GM21526 (cell line): ENCODE measurements around the gene DNM3.
A peak's percentile ranks its signal among the peaks of the same experiment; 100 is the strongest.

ENCODE experiments used
- ATAC-seq: cut with Tn5 transposase; IDR thresholded peaks from one replicate; pipeline ENCODE4 v1.9.1; 2021; ENCODE audit warnings: moderate library complexity; ENCODE audit not compliant: unreplicated experiment, low FRiP score

DNM3 gene

DNA sequence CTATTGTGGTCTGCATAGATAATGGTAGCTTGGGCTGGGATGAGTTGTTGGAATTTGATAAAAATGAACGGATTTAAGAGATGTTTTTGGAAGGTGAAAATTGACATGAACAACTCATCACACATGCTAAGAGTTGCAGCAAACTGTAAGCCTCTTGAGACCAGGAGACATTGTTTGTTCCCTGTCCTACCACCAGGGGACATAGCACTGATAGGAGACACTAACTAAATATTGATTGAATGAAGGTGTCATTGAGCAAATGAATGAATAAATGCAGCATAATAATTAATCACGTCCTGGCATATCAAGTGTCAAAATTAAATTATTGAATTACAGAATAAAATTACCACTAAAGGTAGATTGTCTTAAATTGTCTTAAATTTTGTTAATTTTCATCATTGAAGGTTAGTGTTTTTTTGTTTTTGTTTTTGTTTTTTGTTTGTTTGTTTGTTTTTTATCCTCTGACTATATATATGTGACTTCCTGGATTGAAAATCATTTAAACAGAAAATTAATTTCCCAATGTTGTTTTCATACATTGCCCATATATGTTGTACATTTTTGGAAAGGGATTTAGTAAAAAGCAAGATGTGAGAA is 293.9 kb downstream of the DNM3 start:
- no peak for ATAC-seq

DNA sequence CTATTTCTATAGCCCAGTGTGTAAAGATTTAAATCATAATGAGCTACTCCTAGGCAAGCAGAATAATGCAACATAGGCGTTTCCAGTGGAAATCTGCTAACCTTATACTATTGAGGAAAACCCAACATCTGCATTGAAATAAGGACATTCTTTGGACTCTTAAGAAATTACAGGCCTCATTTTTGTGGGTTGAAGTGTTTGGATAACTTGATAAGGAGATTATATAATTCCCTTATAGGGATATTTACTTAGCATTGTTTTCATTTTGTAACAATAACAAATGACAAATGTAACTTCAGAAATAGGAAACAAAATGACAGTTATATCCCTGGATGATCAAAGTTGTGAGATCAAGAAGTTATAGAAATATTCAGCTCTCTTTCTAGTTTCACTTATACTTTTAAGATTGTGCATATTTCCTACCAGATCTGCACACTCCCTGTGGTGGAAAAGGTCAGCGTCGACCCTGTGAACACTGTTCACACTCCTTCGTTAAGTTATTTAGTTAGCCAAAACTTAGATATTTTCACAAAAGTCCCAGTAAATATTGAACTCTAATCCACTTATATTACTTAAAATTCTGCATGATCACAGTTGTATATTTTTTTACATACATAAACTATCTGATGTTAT is 294.8 kb downstream of the DNM3 start:
- no peak for ATAC-seq

GRCh38 chr1:172136925-172137324 is 295.6 kb downstream of the DNM3 start:
- ATAC-seq, result no peak

GRCh38 chr1:172137703-172138454 is 296.6 kb downstream of the DNM3 start:
- no peak for ATAC-seq

DNA sequence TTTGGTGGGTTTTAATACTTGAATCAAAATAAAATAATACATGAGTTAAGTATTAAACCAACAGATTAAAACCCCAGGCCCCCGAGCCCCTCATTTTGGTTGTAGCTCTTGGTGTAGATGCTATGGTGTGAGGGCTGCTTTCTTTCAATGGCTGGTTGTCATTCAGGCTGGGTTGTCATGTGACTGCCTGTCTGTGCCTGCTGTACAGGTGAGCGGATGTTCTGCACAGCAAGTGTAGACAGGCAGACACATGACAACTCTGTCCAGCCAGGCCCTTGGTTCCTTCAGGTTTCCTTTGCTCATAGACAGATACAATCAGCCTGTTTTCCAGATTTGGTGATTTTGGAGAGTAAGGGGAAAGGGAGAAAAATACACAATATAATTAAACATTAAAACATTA is 297.3 kb downstream of the DNM3 start:
- no peak for ATAC-seq

- no peak for ATAC-seq
Measured at GRCh38 chr1:172139196-172139595, 297.9 kb downstream of the DNM3 start.

DNA sequence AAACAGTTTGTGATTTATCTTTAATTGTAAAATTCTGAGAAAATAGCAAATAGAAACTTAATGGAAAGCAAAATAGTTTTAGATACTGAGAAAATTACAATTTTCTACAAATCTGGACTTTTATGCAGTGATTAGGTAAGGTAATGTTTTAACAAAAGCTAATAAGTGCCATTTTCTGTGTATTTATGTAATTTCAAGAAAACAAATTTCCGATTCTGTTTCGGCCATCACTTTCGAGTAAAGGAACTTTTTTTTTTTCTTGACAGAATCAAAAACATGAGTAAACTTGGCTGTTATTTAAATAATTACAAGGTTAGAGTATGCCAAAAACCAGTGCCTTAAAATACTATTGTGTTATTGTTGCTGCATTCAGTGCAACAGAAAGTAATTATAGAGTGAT is 298.8 kb downstream of the DNM3 start:
- ATAC-seq, result no peak

GRCh38 chr1:172140591-172140990 is 299.3 kb downstream of the DNM3 start:
- no peak for ATAC-seq

DNA sequence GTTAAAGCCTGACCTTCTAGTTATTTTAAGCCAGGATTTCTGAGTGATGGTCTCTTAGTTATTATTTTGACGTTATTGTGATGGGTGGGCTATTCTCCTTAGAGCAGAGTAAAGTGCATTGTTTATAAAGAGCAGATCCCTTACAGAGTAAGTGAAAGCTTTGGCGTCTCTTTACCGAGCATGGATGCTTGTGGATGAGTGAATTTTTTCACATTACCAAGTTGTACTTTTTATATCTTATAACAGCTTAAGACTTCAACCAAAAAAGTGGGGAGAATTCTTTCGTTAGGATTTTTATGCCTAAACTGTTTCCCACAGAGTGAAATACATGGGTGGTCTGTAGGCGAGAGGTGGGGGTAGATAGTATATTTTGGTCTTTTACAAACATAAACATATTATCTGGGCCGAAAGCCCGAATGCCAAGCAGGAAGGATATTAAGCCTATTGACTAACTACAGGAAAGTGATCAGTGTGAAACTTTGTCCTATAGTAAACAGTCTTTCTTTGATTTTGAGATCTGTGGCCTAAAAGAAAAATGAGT is 300.1 kb downstream of the DNM3 start:
- no peak for ATAC-seq

GRCh38 chr1:172142324-172142723 is 301.0 kb downstream of the DNM3 start:
- no peak for ATAC-seq

DNA sequence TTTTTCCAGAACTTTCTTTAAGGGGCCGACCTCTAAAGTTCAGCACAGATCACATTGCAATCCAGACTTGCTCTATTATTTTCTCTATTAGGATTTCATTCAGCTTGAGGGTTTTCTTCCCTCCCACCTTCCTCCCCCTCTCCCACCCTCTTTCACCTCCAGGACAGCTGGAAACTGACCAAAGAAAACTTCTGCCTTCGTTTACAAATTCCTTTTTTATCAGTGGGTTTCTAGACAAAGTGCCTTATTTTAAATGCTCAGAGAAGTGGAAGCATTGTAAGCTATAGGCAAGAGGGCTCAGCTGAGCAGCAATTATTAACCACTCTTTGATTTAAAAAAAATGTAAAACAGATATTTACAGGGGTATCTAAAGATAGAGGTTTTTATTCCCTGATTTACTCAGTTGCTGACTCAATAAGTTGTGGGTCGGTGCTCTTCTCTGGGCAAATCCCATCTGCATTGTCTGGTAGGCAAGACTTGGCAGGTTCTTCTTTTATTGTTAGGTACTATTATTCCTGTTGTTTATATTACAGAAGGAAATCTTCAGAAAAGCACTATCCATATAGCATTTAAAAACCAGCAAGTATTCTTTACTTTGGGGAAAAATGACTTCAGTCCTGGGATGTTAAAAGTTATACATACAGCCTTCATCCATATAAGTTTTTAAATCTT is 302.2 kb downstream of the DNM3 start:
- no peak for ATAC-seq

GRCh38 chr1:172144445-172145061 is 303.3 kb downstream of the DNM3 start:
- ATAC-seq, result no peak

DNA sequence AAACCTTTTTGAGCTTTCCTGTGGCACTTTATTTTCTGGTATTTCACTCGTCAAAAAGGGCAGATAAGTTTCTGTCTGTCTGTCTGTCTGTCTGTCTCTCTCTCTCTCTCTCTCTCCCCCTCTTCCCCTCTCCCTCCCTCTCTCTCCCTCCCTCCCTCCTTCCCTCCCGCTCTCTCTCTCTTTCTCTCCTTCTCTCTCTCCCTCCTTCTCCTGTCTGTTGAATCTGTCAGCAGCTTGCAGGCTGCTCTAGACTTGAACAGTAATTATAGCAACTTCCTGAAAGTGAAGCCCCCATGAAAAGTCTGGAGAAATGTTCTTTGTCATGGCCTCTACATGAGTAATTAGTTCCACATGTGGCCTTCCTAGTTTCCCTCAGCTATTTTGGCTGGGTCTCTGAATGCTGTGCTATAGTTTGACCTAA is 303.9 kb downstream of the DNM3 start:
- no peak for ATAC-seq

GRCh38 chr1:172145656-172146055 is 304.4 kb downstream of the DNM3 start:
- ATAC-seq, result no peak

DNA sequence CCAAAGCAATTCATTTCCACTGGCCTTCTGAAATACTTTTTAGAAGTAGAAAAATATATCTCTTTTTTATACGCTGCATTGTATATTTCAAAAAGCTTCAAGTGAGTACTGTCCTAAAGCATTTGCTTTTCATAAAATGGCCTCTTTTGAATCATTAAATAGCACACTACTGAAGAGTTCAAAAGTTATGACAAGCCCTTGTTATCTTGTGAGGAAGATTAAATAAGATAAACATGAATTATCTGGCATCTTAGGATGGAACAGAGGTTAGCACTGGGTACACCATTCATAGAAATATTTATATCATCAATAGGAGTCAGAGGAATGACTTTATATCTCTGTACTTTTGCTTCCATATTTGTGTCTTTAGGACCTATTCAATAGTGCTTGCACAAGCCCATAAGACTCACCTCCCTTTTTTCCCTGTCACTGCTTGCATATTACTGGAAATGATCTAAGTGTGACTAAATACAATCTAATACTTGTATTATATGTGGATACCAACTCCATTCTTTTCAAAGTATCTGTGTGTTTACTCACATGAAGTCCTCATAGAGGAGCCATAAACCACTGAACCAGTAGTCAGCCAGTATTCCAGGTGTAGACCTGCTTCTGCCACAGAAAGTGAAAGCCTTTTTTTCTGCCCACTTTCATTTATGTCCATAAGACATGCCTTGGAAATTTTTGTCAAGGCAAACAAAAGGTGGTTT is 305.0 kb downstream of the DNM3 start:
- ATAC-seq, result no peak

- ATAC-seq, result no peak
Measured at GRCh38 chr1:172147541-172147940, 306.2 kb downstream of the DNM3 start.

GRCh38 chr1:172148213-172148612 is 306.9 kb downstream of the DNM3 start:
- no peak for ATAC-seq

DNA sequence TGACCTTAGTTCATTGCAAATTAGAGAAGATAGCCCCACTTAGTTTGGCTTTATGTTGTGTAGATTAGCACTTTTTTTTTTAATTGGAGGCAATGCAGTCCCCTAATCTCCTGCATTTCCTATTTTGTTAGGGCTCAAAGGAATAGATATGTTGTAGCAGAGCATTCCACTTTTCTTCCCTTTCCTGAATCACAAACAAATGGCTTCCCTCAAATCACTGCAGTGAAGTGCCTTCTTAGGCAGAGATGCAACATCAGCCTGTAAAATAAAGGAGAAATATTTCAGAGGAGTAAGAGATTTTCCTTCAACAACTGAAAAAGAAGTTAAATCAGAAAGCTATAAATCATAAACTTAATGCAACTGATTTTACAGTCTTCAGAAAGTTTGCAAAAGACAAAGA is 307.4 kb downstream of the DNM3 start:
- ATAC-seq, result no peak

GRCh38 chr1:172149346-172149745 is 308.0 kb downstream of the DNM3 start:
- ATAC-seq, result no peak

DNA sequence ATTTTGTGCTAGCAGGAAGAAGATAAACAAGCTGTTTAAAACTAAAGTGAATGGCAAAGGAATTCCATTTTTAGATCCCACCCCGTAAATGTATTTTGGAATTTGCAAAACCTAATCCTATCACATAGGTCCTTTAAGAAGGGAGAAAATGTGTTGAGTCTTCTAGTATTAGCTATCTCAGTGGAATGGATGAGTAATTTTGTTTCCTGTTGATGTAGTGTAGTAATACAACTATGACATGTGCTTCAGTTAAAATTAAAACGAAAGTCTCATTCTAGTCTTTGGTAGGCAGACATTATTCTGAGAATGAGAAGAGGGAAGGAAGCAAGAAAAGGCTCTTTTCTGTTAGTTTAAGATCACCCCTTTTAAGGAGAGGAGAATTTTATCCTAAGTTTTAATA is 313.3 kb downstream of the DNM3 start:
- ATAC-seq, result peak; percentile 65
